ENCODE results near the gene EVC.

EVC gene

DNA sequence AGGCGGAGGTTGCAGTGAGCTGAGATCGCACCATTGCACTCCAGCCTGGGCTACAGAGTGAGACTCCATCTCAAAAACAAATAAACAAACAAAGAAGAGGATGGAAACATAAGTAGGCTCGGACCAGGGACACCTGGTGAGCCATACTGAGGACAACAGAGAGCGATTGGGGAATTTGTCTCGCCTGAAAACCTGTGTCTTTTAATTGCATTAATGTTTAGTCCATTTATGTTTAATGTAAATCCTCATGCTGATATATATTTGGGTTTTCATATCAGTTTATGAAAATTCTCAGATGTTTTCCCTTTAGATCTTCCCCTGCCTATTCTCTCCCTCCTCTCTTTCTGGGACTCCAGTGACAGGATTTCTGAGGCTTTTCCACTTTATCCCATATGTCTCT lies 84.6 kb downstream of the EVC start:
- TF ChIP-seq, protein P1, sequence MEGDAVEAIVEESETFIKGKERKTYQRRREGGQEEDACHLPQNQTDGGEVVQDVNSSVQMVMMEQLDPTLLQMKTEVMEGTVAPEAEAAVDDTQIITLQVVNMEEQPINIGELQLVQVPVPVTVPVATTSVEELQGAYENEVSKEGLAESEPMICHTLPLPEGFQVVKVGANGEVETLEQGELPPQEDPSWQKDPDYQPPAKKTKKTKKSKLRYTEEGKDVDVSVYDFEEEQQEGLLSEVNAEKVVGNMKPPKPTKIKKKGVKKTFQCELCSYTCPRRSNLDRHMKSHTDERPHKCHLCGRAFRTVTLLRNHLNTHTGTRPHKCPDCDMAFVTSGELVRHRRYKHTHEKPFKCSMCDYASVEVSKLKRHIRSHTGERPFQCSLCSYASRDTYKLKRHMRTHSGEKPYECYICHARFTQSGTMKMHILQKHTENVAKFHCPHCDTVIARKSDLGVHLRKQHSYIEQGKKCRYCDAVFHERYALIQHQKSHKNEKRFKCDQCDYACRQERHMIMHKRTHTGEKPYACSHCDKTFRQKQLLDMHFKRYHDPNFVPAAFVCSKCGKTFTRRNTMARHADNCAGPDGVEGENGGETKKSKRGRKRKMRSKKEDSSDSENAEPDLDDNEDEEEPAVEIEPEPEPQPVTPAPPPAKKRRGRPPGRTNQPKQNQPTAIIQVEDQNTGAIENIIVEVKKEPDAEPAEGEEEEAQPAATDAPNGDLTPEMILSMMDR (IDR thresholded peaks at IDR 0.05) = no peak
- Histone ChIP-seq H3K4me3 (no peak overlapping the region), H3K27ac (no peak overlapping the region)
- DNase-seq (ENCODE audit: low spot score) = no peak

DNA sequence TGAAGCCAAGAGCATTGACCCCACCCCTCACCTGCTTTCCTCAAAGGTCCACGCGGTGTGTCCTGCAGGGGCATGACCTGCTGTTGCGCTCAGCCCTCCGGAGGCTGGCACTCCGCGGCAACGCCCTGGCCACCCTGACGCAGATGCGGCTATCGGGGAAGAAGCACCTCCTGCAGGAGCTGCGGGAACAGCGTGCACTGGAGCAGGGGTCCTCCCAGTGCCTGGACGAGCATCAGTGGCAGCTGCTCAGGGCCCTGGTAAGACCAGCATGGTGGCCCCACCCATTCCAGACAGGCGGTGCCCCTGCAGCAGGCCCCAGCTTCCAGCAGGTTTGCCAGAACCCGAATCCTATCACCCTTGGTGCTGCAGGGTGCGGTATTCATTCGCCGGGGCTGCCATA lies 86.0 kb downstream of the EVC start:
- DNase-seq (ENCODE audit: low spot score) = no peak
- H3K4me3 ChIP-seq = no peak overlapping the region
- TF ChIP-seq, protein P1 (IDR thresholded peaks at IDR 0.05) = no peak
- H3K27ac ChIP-seq = no peak overlapping the region

DNA sequence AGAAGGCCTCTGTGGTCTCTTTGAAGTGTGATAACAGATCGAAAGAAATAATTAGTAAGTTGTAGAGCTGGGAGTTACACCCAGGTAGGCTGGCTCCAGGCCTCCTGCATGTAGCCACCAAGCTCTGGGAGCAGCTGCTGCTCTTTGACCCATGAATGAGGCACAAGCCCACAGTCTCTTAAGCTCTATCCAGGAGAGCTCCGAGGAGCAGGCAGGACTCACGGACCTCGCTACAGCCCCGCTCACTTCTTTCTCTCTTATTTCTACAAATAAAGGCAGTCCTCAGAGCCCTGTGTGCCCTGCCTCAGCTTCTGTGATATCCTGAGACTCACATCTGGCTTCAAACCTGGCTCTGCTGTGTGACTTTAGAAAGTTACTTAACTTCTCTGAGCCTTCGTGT lies 86.9 kb downstream of the EVC start:
- DNase-seq (ENCODE audit: low spot score) = no peak
- no peak overlapping the region for H3K27ac ChIP-seq
- TF ChIP-seq, protein P1 (IDR thresholded peaks at IDR 0.05) = no peak
- H3K4me3 ChIP-seq = no peak overlapping the region

DNA sequence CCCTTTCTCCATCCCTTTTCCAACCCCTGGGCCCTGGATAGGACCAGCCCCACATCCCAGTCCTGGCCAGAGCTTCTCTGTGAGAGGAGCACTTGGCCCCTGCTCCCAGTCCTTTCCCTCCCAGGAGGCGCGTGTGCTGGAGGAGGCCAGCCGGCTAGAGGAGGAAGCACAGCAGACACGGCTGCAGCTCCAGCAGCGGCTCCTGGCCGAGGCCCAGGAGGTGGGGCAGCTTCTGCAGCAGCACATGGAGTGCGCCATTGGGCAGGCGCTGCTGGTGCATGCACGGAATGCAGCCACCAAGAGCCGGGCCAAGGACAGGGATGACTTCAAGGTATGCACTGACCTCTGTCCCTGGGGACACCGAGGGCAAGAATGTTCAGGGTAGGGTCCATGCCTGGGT lies 87.5 kb downstream of the EVC start:
- H3K4me3 ChIP-seq = no peak overlapping the region
- no peak overlapping the region for H3K27ac ChIP-seq
- no peak for DNase-seq (ENCODE audit: low spot score)
- TF ChIP-seq, protein P1 (IDR thresholded peaks at IDR 0.05) = no peak

DNA sequence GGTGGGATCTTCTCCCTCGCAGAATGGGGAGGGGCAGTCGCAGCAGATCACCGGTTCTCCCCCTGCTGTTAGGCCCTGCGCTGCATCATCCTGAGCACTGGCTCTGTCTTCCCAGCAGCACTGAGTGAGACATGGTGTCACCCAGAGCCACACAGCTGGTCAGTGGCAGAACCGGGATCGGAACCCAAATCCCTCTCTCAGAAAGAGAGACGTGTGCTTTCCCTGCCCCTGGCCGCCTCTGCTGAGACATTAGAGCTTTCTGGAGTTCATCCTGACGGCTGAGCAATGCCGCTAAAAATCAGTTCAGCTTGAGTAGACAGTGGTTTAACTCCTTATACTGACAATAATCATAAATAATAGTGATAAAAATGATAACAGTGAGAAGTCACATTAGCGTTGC lies 87.9 kb downstream of the EVC start:
- no peak overlapping the region for H3K4me3 ChIP-seq
- no peak for DNase-seq (ENCODE audit: low spot score)
- no peak overlapping the region for H3K27ac ChIP-seq
- TF ChIP-seq, protein P1 (IDR thresholded peaks at IDR 0.05) = no peak

DNA sequence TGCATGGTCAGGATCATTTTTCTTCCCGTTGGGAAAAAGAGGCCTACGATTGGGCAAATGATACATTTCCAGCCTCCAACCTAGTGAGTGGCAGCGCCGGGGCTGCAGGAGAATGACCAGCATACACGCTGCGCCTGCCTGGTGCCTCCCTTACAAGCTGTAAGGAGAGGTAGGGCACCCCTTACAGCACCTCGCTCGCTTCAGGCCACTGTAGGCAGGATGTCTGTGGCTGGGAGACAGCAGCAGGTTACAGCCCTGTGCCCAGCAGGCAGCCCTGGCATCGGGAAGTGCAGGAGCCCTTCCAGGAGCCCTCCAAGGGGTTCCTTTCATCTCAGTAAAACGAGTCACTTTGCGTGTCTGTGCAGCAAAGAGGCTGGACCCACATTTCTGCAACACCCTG lies 88.4 kb downstream of the EVC start:
- DNase-seq (ENCODE audit: low spot score) = no peak
- Histone ChIP-seq H3K27ac (no peak overlapping the region), H3K4me3 (no peak overlapping the region)
- TF ChIP-seq, protein P1 (IDR thresholded peaks at IDR 0.05) = no peak

DNA sequence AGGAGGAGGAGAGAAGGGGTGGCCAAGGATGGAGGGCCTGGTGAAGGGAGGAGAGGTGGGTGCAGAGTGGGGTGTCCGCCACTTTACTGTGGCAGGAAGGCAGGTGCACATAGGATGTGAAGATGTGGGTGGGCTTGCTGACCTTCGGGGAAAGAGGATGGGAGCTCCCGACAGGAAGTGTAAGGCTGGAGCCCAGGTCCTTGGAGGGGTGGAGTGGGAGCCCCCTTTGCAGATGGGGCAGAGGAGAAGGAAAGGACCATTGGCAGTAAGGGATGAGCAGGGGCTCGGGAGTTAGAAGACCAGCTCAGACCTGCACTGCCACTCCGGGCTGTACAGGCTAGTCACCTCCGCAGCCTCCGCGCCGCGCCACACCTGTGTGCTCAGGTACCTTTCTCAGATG lies 89.5 kb downstream of the EVC start:
- TF ChIP-seq, protein P1 (IDR thresholded peaks at IDR 0.05) = no peak
- Histone ChIP-seq H3K4me3 (no peak overlapping the region), H3K27ac (no peak overlapping the region)
- no peak for DNase-seq (ENCODE audit: low spot score)

Data from coronary artery (tissue), 2 donors.